ENCODE results near the gene IL1R1.

- TF ChIP-seq, protein P1, sequence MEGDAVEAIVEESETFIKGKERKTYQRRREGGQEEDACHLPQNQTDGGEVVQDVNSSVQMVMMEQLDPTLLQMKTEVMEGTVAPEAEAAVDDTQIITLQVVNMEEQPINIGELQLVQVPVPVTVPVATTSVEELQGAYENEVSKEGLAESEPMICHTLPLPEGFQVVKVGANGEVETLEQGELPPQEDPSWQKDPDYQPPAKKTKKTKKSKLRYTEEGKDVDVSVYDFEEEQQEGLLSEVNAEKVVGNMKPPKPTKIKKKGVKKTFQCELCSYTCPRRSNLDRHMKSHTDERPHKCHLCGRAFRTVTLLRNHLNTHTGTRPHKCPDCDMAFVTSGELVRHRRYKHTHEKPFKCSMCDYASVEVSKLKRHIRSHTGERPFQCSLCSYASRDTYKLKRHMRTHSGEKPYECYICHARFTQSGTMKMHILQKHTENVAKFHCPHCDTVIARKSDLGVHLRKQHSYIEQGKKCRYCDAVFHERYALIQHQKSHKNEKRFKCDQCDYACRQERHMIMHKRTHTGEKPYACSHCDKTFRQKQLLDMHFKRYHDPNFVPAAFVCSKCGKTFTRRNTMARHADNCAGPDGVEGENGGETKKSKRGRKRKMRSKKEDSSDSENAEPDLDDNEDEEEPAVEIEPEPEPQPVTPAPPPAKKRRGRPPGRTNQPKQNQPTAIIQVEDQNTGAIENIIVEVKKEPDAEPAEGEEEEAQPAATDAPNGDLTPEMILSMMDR (IDR thresholded peaks at IDR 0.05 in 2 of 3, conservative IDR thresholded peaks at IDR 0.05 in 1 of 3; ENCODE audit: control insufficient read depth in 2 of 3, extremely low read depth in 1 of 3, insufficient read depth in 1 of 3, low read depth in 3 of 3, low read length in 3 of 3), result no peak
- TF ChIP-seq REST (IDR thresholded peaks at IDR 0.05; ENCODE audit: low read depth, low read length) (no peak), EGR1 (IDR thresholded peaks at IDR 0.05; ENCODE audit: borderline replicate concordance in 1 of 2, low read depth in 2 of 2, low read length in 2 of 2) (no peak), POU2F2 (IDR thresholded peaks at IDR 0.05; ENCODE audit: borderline replicate concordance, low read depth, low read length) (no peak), E2F8 (IDR thresholded peaks at IDR 0.05; ENCODE audit: low read depth, partially characterized antibody) (no peak), EZH2 (IDR thresholded peaks at IDR 0.05; ENCODE audit: borderline replicate concordance, control insufficient read depth, low read depth, low read length) (no peak), CBX5 (IDR thresholded peaks at IDR 0.05; ENCODE audit: low read depth) (no peak), POLR2A (IDR thresholded peaks at IDR 0.05; ENCODE audit: low read depth, low read length) (no peak), ZSCAN29 (IDR thresholded peaks at IDR 0.05) (no peak), SIN3A (IDR thresholded peaks at IDR 0.05; ENCODE audit: low read depth, low read length) (no peak), CBFB (IDR thresholded peaks at IDR 0.05; ENCODE audit: low read depth) (no peak)
- TF ChIP-seq, protein P2, sequence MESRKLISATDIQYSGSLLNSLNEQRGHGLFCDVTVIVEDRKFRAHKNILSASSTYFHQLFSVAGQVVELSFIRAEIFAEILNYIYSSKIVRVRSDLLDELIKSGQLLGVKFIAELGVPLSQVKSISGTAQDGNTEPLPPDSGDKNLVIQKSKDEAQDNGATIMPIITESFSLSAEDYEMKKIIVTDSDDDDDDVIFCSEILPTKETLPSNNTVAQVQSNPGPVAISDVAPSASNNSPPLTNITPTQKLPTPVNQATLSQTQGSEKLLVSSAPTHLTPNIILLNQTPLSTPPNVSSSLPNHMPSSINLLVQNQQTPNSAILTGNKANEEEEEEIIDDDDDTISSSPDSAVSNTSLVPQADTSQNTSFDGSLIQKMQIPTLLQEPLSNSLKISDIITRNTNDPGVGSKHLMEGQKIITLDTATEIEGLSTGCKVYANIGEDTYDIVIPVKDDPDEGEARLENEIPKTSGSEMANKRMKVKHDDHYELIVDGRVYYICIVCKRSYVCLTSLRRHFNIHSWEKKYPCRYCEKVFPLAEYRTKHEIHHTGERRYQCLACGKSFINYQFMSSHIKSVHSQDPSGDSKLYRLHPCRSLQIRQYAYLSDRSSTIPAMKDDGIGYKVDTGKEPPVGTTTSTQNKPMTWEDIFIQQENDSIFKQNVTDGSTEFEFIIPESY (IDR thresholded peaks at IDR 0.05), result no peak
- TF ChIP-seq, protein P3, sequence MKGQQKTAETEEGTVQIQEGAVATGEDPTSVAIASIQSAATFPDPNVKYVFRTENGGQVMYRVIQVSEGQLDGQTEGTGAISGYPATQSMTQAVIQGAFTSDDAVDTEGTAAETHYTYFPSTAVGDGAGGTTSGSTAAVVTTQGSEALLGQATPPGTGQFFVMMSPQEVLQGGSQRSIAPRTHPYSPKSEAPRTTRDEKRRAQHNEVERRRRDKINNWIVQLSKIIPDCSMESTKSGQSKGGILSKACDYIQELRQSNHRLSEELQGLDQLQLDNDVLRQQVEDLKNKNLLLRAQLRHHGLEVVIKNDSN (IDR thresholded peaks at IDR 0.05; ENCODE audit: borderline replicate concordance, extremely low read length, insufficient read depth, low read depth, low read length), result no peak
- TF ChIP-seq, protein P4, sequence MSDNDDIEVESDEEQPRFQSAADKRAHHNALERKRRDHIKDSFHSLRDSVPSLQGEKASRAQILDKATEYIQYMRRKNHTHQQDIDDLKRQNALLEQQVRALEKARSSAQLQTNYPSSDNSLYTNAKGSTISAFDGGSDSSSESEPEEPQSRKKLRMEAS (IDR thresholded peaks at IDR 0.05; ENCODE audit: low read depth, low read length), result no peak
These were observed 12.6 kb downstream of the IL1R1 start for GRCh38 chr2:102154946-102155702.
